HG02884 (cell line): ENCODE measurements around the gene NEGR1.
"Not testable (repeated sequence)": the region's sequence is repeated elsewhere in the genome, so short reads cannot be mapped to it uniquely, and the experiment has no call there.

Experiments
- ATAC-seq: cut with Tn5 transposase; IDR thresholded peaks from one replicate; pipeline ENCODE4 v1.9.1; 2021; ENCODE audit warnings: mild to moderate bottlenecking, moderate library complexity; ENCODE audit not compliant: unreplicated experiment

The NEGR1 gene

GRCh38 chr1:72282271-72283021 is at the start of gene NEGR1:
TSS of gene NEGR1 (minus strand) at chr1:72282539.
- peak; percentile 68 for ATAC-seq

GRCh38 chr1:72326494-72326893 is 44.2 kb upstream of the NEGR1 start:
- no peak for ATAC-seq

DNA sequence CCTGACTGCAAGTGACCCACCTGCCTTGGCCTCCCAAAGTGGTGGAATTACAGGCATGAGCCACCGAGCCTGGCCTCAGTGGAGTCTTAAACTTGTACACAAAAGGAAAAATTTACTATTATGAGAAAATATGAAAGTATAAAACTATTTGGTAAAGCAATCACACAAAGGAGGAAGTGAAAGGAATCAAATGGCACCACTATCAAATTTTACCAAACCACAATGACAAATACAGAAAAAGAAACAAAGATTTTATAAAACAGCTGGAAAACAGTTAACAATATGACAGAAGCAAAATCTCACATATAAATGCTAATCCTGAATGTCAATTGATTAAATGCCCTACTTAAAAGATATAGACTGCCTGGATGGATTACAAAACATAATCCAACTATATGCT is 42.1 kb upstream of the NEGR1 start:
- ATAC-seq, result no peak

GRCh38 chr1:72322910-72323309 is 40.6 kb upstream of the NEGR1 start:
- peak; percentile 56 for ATAC-seq

- no peak for ATAC-seq
These were observed 14.2 kb upstream of the NEGR1 start for GRCh38 chr1:72296501-72296900.

DNA sequence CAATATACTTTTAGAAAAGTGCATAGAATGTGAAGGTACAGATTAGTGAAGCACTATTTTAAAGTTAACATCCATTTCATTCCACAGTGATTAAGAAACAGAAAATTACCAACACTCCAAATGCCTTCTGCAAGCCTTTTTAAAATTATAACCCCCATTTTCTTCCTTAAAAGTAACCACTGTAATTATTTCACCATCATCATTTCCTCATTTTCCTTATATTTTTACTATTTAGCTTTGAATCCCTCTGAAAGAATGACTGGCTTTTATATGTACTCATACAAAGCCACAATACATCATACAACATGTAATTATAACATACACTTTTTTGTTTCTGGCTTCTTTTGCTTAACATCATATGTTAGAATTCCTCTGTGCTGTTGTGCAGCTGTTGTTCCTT is 6.5 kb upstream of the NEGR1 start:
- ATAC-seq, result no peak

DNA sequence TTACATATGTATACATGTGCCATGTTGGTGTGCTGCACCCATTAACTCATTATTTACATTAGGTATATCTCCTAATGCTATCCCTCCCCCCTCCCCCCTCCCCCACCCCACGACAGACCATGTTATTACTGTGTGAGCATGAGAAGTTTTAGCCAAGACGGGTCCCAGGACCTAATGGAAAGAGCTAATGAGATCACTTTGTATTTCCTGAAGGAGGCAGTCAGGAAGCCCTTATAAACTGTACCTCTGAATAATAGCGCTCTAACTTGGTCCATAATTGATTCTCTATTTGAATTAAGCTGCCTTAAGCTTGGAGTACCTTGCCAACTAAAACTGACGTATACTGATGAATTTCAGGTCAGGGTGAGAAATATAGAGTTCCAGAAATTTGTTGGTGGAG is 4.1 kb upstream of the NEGR1 start:
- no peak for ATAC-seq

GRCh38 chr1:72285074-72285425 is 2.7 kb upstream of the NEGR1 start:
- no peak for ATAC-seq

- ATAC-seq, result peak; percentile 44
These were observed 2.2 kb upstream of the NEGR1 start for GRCh38 chr1:72284348-72285073.

DNA sequence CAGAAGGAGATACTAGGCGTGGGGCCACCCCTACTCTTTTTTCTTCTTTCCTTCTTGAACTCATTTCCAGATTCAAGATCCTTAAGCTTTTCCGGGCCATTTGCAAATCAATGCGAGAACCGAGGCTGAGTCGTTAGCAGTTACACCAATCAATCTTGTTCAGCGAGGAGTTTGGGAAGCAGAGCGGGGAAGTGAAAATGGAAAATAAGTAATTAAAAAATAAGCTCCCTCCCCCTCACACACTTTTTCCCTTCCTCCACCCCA is 1.7 kb upstream of the NEGR1 start:
- ATAC-seq, result no peak

DNA sequence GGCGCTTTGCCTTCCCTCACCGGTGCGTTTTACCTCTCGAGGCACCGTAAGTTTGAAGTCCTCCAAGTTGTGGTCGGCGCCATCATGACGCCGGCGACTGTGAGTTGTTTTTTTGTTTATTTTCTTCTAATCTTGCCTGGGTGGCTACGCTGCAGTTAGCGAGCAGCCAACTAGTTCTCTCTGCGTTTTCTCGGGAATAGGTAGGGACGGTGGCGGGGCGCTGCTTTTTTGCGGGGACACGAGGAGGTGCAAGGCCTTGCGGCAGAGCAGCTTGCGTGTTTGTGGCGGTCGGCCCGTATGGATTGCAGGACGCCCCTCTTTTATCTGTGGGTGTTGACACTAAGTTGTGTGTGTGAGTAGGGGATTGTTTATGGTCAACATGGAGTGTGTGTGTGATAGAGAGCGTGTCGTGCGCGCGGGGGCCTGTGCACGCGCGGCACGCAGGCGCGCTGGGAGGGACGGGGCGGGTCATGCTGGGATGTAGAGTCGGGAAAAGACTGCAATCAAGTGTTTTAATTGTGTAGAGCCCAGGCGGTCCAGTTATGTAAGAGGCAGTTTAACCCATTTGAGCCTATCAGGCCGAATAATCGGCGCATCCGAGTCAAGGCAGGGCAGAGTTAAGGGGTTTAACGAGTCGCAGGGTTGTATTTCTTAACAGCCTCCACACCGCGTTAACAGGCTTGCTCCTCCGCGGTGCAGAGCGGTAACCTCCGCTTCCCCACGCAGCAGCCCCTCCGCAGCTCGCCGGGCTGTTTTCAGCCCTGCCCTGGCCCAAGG is 1.2 kb upstream of the NEGR1 start:
- ATAC-seq, result no peak

DNA sequence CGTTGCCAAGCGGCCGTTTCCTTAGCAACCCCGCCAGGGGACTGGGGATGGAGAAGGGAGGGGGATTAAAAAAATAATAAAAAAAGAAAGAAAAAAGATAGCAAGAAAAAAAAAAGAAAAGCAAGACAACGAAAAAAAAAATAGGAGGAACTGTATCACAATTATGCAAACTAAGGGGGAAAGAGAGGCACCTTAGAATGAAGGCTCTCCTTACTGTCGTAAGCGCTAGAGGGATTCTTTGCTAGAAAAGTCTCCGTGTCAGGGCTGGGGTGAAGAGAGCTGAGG is 625 bp upstream of the NEGR1 start:
- ATAC-seq, result peak; percentile 10

DNA sequence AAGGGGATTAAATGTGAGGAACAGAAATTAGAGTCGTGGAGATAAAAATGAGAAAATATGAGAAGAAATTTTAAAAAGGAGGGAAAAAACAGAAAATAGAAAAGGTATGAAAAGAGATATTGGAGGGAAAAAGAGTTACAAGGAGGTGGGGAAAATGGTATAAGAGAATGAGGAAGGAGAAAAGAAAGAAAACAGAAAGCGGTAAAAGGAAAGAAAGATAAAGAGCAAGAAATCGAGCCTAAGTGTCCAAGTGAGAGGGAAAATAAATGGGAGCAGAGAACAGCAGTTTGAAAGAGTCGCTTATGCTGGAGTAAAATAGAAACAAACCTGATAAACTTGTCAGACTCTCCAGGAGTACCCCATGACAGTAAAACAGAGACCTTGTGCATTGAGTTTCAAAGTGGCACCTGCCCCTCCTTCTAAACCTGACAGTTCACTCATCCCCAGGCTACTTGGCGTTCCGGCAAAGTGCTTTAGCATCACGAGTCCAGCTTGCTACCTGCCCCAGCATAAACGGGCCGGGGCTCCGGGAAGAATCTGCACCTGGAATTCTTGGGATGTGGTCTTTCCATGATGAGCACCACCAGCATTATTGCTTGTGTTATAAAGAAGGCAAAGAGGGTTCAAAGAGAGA is 585 bp downstream of the NEGR1 start:
- no peak for ATAC-seq

GRCh38 chr1:72281144-72281543 is 1.2 kb downstream of the NEGR1 start:
- no peak for ATAC-seq

DNA sequence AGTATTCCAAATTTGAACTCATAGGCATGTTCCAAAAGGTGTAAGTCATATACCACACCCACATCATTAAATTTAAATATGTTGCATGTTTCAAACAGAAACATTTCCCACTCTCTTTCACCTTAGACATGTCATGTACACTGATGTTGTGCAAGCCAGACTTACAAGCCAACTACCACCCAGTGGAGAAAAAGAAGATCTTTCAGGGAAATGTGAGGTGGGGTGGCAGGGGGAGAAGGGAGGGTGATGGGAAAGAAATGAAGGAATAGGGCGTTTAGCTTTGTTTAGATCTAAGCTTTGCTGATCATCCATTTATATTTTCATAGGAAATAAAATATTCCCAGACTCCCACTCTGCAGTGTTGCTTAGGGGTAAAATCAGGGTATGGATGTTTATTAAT is 1.6 kb downstream of the NEGR1 start:
- ATAC-seq, result no peak

- ATAC-seq, result no peak
These were observed 2.2 kb downstream of the NEGR1 start for GRCh38 chr1:72280131-72280530.

DNA sequence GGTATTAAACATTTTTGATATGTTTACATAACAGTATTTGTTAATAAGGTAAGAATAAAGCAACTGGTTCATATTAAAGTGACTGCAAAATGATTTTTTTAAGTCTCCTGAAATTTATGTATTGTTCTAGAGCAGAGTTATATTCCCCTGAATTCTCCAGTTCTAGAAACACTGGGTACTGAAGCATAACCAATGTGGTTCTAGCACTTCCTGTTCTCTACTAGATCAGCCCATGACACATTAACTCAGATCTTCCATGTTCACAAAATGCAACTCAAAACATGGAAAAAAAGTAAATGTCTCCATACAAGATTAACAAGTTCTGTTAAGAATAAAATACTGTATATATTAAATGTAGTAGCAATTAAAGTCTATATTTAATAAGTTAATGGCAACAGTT is 3.9 kb downstream of the NEGR1 start:
- ATAC-seq, result no peak

GRCh38 chr1:72271555-72272085 is 10.7 kb downstream of the NEGR1 start:
- no peak for ATAC-seq

GRCh38 chr1:72262735-72263134 is 19.6 kb downstream of the NEGR1 start:
- no peak for ATAC-seq

- ATAC-seq, result no peak
These were observed 29.2 kb downstream of the NEGR1 start for GRCh38 chr1:72253132-72253531.

GRCh38 chr1:72241397-72241796 is 40.9 kb downstream of the NEGR1 start:
- no peak for ATAC-seq

DNA sequence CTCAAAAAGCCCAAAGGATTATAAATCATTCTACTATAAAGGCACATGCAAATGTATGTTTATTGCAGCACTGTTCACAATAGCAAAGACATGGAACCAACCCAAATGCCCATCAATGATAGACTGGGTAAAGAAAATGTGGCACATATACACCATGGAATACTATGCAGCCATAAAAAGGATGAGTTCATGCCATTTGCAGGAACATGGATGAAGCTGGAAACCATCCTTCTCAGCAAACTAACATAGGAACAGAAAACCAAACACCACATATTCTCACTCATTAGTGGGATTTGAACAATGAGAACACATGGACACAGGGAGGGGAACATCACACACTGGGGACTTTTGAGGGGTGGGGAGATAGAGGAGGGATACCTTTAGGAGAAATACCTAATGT is 46.4 kb downstream of the NEGR1 start:
- not testable (repeated sequence) for ATAC-seq
